GM23248 (cell line): ENCODE measurements around the gene SLC9A2. TPM values are rescaled to one million over a fixed set of nuclear protein-coding genes. Genes with fewer than 3 reads are reported as not detected.

ENCODE experiments used
- DNase-seq: peaks from one replicate; pipeline ENCODE4 v3.0.0-alpha.2; 2015
- H2AFZ ChIP-seq: fragments of 200-600 bp; sonication (generic); 2 replicates; pipeline ENCODE4 v1.6.1; 2016; ENCODE audit warnings: antibody characterized with exemption
- H3F3A ChIP-seq: fragments of 200-600 bp; sonication (generic); 2 replicates; pipeline ENCODE4 v1.6.1; 2016; ENCODE audit warnings: mild to moderate bottlenecking, antibody characterized with exemption, mixed run types; ENCODE audit not compliant: insufficient read depth
- H3K27ac ChIP-seq: fragments of 200-600 bp; sonication (generic); 2 replicates; pipeline ENCODE4 v1.5.1; 2016; ENCODE audit warnings: mild to moderate bottlenecking
- H3K27me3 ChIP-seq: fragments of 200-600 bp; sonication (generic); replicated peaks from 2 replicates; pipeline ENCODE4 v1.6.1; 2016; ENCODE audit warnings: mild to moderate bottlenecking; ENCODE audit not compliant: insufficient read depth
- H3K36me3 ChIP-seq: fragments of 200-600 bp; sonication (generic); 2 replicates; pipeline ENCODE4 v1.6.1; 2016; ENCODE audit warnings: low read depth, mild to moderate bottlenecking
- H3K4me1 ChIP-seq: fragments of 200-600 bp; sonication (generic); 2 replicates; pipeline ENCODE4 v1.6.1; 2016; ENCODE audit warnings: mild to moderate bottlenecking; ENCODE audit not compliant: insufficient read depth
- H3K4me2 ChIP-seq: fragments of 200-600 bp; sonication (generic); one replicate; pipeline ENCODE4 v1.6.1; 2016; ENCODE audit warnings: mild to moderate bottlenecking; ENCODE audit not compliant: unreplicated experiment
- H3K4me3 ChIP-seq: fragments of 200-600 bp; sonication (generic); 2 replicates; pipeline ENCODE4 v1.5.1; 2016; ENCODE audit warnings: mild to moderate bottlenecking
- H3K79me2 ChIP-seq: fragments of 200-600 bp; sonication (generic); 2 replicates; pipeline ENCODE4 v1.6.1; 2016; ENCODE audit warnings: mild to moderate bottlenecking; ENCODE audit not compliant: insufficient read depth
- H3K9ac ChIP-seq: fragments of 200-600 bp; sonication (generic); 2 replicates; pipeline ENCODE4 v1.6.1; 2016; ENCODE audit warnings: mild to moderate bottlenecking
- H3K9me2 ChIP-seq: fragments of 200-600 bp; sonication (generic); 2 replicates; pipeline ENCODE4 v1.6.1; 2016; ENCODE audit warnings: mixed run types, mild to moderate bottlenecking, moderate library complexity; ENCODE audit not compliant: insufficient read depth
- H3K9me3 ChIP-seq: fragments of 200-600 bp; sonication (generic); one replicate; pipeline ENCODE4 v1.6.1; 2017; ENCODE audit warnings: low read depth
- H4K20me1 ChIP-seq: fragments of 200-600 bp; sonication (generic); 2 replicates; pipeline ENCODE4 v1.6.0; 2016; ENCODE audit not compliant: insufficient read depth
- EZH2 ChIP-seq: fragments of 200-600 bp; sonication (generic); IDR thresholded peaks from 2 replicates; pipeline ENCODE4 v1.6.1; 2018; ENCODE audit warnings: antibody characterized with exemption, mild to moderate bottlenecking; ENCODE audit not compliant: insufficient read depth, poor library complexity, severe bottlenecking
- EZH2phosphoT487 ChIP-seq: fragments of 200-600 bp; sonication (generic); IDR thresholded peaks from 2 replicates; pipeline ENCODE4 v1.6.1; 2018; ENCODE audit warnings: antibody characterized with exemption, moderate library complexity, mild to moderate bottlenecking, low read depth; ENCODE audit not compliant: insufficient read depth
- WGBS, 2 experiments: methylation state at CpG; one replicate each; pipeline ENCODE4 v1.1.6; 2015 to 2017; ENCODE audit warnings: low lambda C conversion rate in 2 of 2, low coverage in 1 of 2; ENCODE audit errors: missing lambda C conversion rate in 2 of 2; 5-methylcytosine and 5-hydroxymethylcytosine counted together
- in situ Hi-C: fragments of 300-500 bp; cut with MboI; formaldehyde crosslinking; loops from 2 replicates; pipeline ENCODE4 v1.15.0; 2020
- polyA plus RNA-seq: library from polyadenylated mRNA; unstranded; fragments of >200 nt; fragmentation: Nextera tagmentation; extraction: Ambion mirVana; gene quantifications from 2 replicates; pipeline ENCODE4 v1.2.1, GENCODE V29; 2016
- total RNA-seq: library from RNA; depleted of rRNA; stranded (reverse); fragments of >200 nt; shearing (Covaris generic); gene quantifications from 2 replicates; pipeline ENCODE4 v1.2.3, GENCODE V29; 2014

The SLC9A2 gene
- total and polyA plus RNA-seq, 2 experiments from 2014 or later, result not detected

DNA sequence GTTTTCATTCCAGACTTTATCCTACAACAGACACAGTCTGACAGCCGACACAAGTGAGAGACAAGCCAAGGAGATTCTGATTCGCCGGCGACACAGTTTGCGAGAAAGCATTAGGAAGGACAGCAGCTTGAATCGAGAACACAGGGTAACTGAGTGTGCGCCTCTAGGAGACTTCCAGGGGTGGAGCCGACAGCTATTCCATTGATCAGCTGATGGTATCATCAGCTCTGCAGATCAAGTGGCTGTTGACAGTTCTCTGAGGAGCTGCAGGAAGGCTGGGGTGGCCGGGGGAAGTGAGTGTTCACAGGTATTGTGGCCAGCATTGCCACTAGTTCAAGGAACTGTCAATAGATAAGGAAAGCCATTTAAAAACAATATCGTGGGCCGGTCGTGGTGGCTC lies 85.2 kb downstream of the SLC9A2 start:
- Histone ChIP-seq H3F3A (no peaks in the 10 kb centered on the region), H3K79me2 (no peaks in the 10 kb centered on the region), H3K9me3 (no peaks in the 10 kb centered on the region), H3K27me3 (peaks cover 29% of the 10 kb centered on the region), H3K4me3 (no peak overlapping the region), H3K4me2 (no peak overlapping the region), H4K20me1 (no peaks in the 10 kb centered on the region), H3K4me1 (no peaks in the 10 kb centered on the region), H2AFZ (no peak overlapping the region), H3K9ac (no peak overlapping the region), H3K36me3 (no peaks in the 10 kb centered on the region), H3K27ac (no peak overlapping the region), H3K9me2 (no peaks in the 10 kb centered on the region)
- TF ChIP-seq EZH2phosphoT487 (no peak), EZH2 (no peak)
- DNase-seq, result no peak
- WGBS, 2 experiments, result 32 to 43% methylated on average over 12 of the region's 12 CpGs
- in situ Hi-C loops, result no loop called here

- WGBS, 2 experiments, result 72 to 76% methylated on average over 20 of the region's 20 CpGs
- H3K9ac ChIP-seq, result no peak overlapping the region
- H3K9me3 ChIP-seq, result no peaks in the 10 kb centered on the region
- DNase-seq, result no peak
- peaks cover 14% of the 10 kb centered on the region for H3K27me3 ChIP-seq
- TF ChIP-seq EZH2phosphoT487 (no peak), EZH2 (no peak)
- no peak overlapping the region for H3K27ac ChIP-seq
- no peak overlapping the region for H2AFZ ChIP-seq
- H3K4me2 ChIP-seq, result no peak overlapping the region
- no peaks in the 10 kb centered on the region for H3K4me1 ChIP-seq
- H3K4me3 ChIP-seq, result no peak overlapping the region
- no peaks in the 10 kb centered on the region for H3K79me2 ChIP-seq
- H4K20me1 ChIP-seq, result no peaks in the 10 kb centered on the region
- no peaks in the 10 kb centered on the region for H3K36me3 ChIP-seq
- in situ Hi-C loops, result no loop called here
- no peaks in the 10 kb centered on the region for H3K9me2 ChIP-seq
- no peaks in the 10 kb centered on the region for H3F3A ChIP-seq
Observed at GRCh38 chr2:102707796-102708695, 88.7 kb downstream of the SLC9A2 start.

- Histone ChIP-seq H3K27ac (no peak overlapping the region), H3K36me3 (no peaks in the 10 kb centered on the region), H3K4me1 (no peaks in the 10 kb centered on the region), H3K9ac (no peak overlapping the region), H3K9me2 (no peaks in the 10 kb centered on the region), H3K79me2 (no peaks in the 10 kb centered on the region), H2AFZ (no peak overlapping the region), H4K20me1 (no peaks in the 10 kb centered on the region), H3F3A (no peaks in the 10 kb centered on the region), H3K4me3 (no peak overlapping the region), H3K9me3 (no peaks in the 10 kb centered on the region), H3K4me2 (no peak overlapping the region), H3K27me3 (peaks cover 14% of the 10 kb centered on the region)
- no peak for TF ChIP-seq EZH2
- no peak for TF ChIP-seq EZH2phosphoT487
- 74 to 75% methylated on average over 8 of the region's 8 CpGs for WGBS, 2 experiments
- peak; percentile 58 for DNase-seq
- in situ Hi-C loops, result no loop called here
Observed at GRCh38 chr2:102708847-102709559, 89.7 kb downstream of the SLC9A2 start.

- Histone ChIP-seq H3K9ac (peak overlapping the region; percentile 61), H3K79me2 (no peaks in the 10 kb centered on the region)
- in situ Hi-C loops, result no loop called here
Observed at GRCh38 chr2:102717308-102718018, 98.1 kb downstream of the SLC9A2 start.

More at GRCh38 chr2:102717308-102718018, 98.1 kb downstream of the SLC9A2 start:
- Histone ChIP-seq H3K27ac (peak overlapping the region; percentile 83), H3K4me3 (peak overlapping the region; percentile 25; the same call in 1 of the 2 replicates), H3K4me1 (peaks cover 15% of the 10 kb centered on the region), H3K9me3 (no peaks in the 10 kb centered on the region), H3K27me3 (no peaks in the 10 kb centered on the region), H2AFZ (peak overlapping the region; percentile 59), H3K4me2 (peak overlapping the region; percentile 58), H4K20me1 (no peaks in the 10 kb centered on the region), H3K9me2 (no peaks in the 10 kb centered on the region), H3F3A (peaks cover 20% of the 10 kb centered on the region), H3K36me3 (no peaks in the 10 kb centered on the region)
- DNase-seq, result peak; percentile 90
- TF ChIP-seq EZH2phosphoT487 (no peak), EZH2 (no peak)
- WGBS, 2 experiments, result 7 to 12% methylated on average over 5 of the region's 5 CpGs
